ENCODE results near the gene CTF1. TPM values are rescaled to one million over a fixed set of nuclear protein-coding genes. Genes with fewer than 3 reads are reported as not detected.

Gene CTF1
- total RNA-seq, 2 donors from 2014 or later = 6.5 to 7.6 TPM

DNA sequence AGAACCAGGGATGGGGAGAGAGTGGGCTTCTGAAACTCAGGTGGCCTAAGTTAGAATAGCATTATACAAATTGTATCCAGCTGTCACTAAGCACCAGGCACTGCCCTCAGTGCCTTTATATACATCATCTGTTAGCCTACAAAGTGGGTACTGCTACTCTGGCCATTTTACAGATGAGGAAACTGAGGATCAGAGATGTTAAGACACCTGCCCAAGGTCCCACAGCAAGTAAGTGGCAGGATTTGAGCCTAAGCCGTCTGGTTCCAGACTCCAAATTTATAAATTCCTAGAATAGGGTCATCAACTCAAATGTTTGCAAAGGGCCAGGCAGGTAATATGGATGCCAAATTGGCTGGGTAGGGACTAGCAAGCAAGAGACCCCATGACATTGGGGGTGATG lies 54.8 kb downstream of the CTF1 start:
- no peaks in the 10 kb centered on the region for H3K36me3 ChIP-seq
- H3K27me3 ChIP-seq = no peaks in the 10 kb centered on the region
- H3K4me1 ChIP-seq = peaks cover 0 to 52% of the 10 kb centered on the region in 2 donors
- peak overlapping the region; percentile 95 to 96 for H3K27ac ChIP-seq
- DNase-seq (ENCODE audit: low spot score) = no peak
- TF ChIP-seq, protein P1, sequence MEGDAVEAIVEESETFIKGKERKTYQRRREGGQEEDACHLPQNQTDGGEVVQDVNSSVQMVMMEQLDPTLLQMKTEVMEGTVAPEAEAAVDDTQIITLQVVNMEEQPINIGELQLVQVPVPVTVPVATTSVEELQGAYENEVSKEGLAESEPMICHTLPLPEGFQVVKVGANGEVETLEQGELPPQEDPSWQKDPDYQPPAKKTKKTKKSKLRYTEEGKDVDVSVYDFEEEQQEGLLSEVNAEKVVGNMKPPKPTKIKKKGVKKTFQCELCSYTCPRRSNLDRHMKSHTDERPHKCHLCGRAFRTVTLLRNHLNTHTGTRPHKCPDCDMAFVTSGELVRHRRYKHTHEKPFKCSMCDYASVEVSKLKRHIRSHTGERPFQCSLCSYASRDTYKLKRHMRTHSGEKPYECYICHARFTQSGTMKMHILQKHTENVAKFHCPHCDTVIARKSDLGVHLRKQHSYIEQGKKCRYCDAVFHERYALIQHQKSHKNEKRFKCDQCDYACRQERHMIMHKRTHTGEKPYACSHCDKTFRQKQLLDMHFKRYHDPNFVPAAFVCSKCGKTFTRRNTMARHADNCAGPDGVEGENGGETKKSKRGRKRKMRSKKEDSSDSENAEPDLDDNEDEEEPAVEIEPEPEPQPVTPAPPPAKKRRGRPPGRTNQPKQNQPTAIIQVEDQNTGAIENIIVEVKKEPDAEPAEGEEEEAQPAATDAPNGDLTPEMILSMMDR (IDR thresholded peaks at IDR 0.05) = no peak
- H3K9me3 ChIP-seq = no peaks in the 10 kb centered on the region
- no peak overlapping the region for H3K4me3 ChIP-seq

DNA sequence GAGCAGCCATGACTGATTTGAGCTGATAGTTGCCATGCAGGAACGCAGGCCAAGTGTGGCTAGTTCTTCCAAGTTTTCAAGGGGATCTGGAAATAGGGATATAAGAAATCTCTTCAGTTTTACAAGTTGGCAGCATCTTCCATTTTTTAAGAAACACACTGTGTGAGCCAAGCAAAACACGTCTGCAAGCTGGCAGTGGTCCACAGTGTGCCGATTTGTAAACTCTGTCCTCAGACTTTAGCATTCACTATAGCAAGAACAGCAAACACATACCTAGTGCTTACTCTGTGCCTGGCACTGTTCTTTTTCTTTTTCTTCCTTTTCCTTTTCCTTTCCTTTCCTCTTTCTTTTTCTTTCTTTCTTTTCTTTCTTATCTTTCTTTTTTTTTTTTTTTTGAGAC lies 55.3 kb downstream of the CTF1 start:
- TF ChIP-seq, protein P1 (IDR thresholded peaks at IDR 0.05) = no peak
- peak overlapping the region in 1 of 2 donors; percentile 35 for H3K27ac ChIP-seq
- H3K36me3 ChIP-seq = no peaks in the 10 kb centered on the region
- no peak overlapping the region for H3K4me3 ChIP-seq
- no peaks in the 10 kb centered on the region for H3K9me3 ChIP-seq
- peak; percentile 93 for DNase-seq (ENCODE audit: low spot score)
- H3K27me3 ChIP-seq = no peaks in the 10 kb centered on the region
- peaks cover 0 to 57% of the 10 kb centered on the region in 2 donors for H3K4me1 ChIP-seq

DNA sequence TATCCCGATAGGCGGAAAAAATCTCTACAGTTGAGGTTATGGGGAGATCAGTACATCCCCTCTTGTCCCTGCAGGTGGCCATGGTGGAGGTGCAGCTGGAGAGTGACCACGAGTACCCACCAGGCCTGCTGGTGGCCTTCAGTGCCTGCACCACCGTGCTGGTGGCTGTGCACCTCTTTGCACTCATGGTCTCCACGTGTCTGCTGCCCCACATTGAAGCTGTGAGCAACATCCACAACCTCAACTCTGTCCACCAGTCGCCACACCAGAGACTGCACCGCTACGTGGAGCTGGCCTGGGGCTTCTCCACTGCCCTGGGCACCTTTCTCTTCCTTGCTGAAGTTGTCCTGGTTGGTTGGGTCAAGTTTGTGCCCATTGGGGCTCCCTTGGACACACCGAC lies 56.7 kb downstream of the CTF1 start:
- H3K27me3 ChIP-seq = no peaks in the 10 kb centered on the region
- no peak overlapping the region for H3K4me3 ChIP-seq
- DNase-seq (ENCODE audit: low spot score) = no peak
- H3K4me1 ChIP-seq = peaks cover 0 to 56% of the 10 kb centered on the region in 2 donors
- H3K27ac ChIP-seq = no peak overlapping the region
- H3K36me3 ChIP-seq = no peaks in the 10 kb centered on the region
- TF ChIP-seq, protein P1 (IDR thresholded peaks at IDR 0.05) = no peak
- no peaks in the 10 kb centered on the region for H3K9me3 ChIP-seq

MicroRNAs within 50 kb of the gene (microRNA counts, 767-probe panel; counts per million panel counts)
- 0 to 1,790 counts per million in 2 donors for microRNA hsa-miR-762

Small RNAs within 50 kb of the gene (microRNA-seq; reads per million reads assigned to microRNA genes)
- gene MIR4519 (ENCODE audit: borderline number of aligned reads in 2 of 2, borderline replicate concordance in 1 of 2) (0 reads per million in 2 donors), gene MIR762 (ENCODE audit: borderline number of aligned reads in 2 of 2, borderline replicate concordance in 1 of 2) (0 reads per million in 2 donors)

Other genes starting within 250 kb of the CTF1 start
- gene PRR14, start 245.7 kb upstream of the CTF1 start, total RNA-seq = 10 to 100 TPM; 12.3 to 17.3 TPM
- 10 to 100 TPM; 16.5 to 26.3 TPM for gene FBRS, start 238.2 kb upstream of the CTF1 start, total RNA-seq
- 10 to 100 TPM; 22.5 to 25.0 TPM for gene SRCAP, start 197.4 kb upstream of the CTF1 start, total RNA-seq
- gene PHKG2, start 148.2 kb upstream of the CTF1 start, total RNA-seq = 10 to 100 TPM; 16.0 to 22.1 TPM
- under 1 TPM; 0.37 to 0.83 TPM for gene CFAP119, start 134.6 kb upstream of the CTF1 start, total RNA-seq
- gene RNF40, start 134.3 kb upstream of the CTF1 start, total RNA-seq = 10 to 100 TPM; 48.5 to 59.5 TPM
- gene ZNF629, start 109.4 kb upstream of the CTF1 start, total RNA-seq = 10 to 100 TPM; 21.2 to 22.9 TPM
- 10 to 100 TPM; 21.1 to 35.1 TPM for gene BCL7C, start 2.5 kb upstream of the CTF1 start, total RNA-seq
- 1 to 10 TPM; 5.7 to 7.9 TPM for gene FBXL19, start 27.0 kb downstream of the CTF1 start, total RNA-seq
- gene ORAI3, start 52.5 kb downstream of the CTF1 start, total RNA-seq = 10 to 100 TPM; 22.4 to 23.0 TPM
- gene SETD1A, start 61.1 kb downstream of the CTF1 start, total RNA-seq = 1 to 10 TPM; 3.8 to 8.6 TPM
- 1 to 10 TPM; 6.0 to 8.5 TPM for gene HSD3B7, start 88.6 kb downstream of the CTF1 start, total RNA-seq
- 1 to 10 TPM; 1.3 to 2.1 TPM for gene STX1B, start 114.0 kb downstream of the CTF1 start, total RNA-seq
- gene STX4, start 136.9 kb downstream of the CTF1 start, total RNA-seq = 10 to 100 TPM; 17.1 to 23.8 TPM
- 1 to 10 TPM; 7.4 to 9.2 TPM for gene ZNF668, start 177.6 kb downstream of the CTF1 start, total RNA-seq
- gene ZNF646, start 177.8 kb downstream of the CTF1 start, total RNA-seq = 10 to 100 TPM in 1 of 2 donors, 1 to 10 TPM in 1; 6.2 to 10.8 TPM
- gene PRSS53, start 192.3 kb downstream of the CTF1 start, total RNA-seq = under 1 TPM; 0.15 to 0.43 TPM
- gene VKORC1, start 198.2 kb downstream of the CTF1 start, total RNA-seq = 10 to 100 TPM; 64.9 to 71.8 TPM
- gene BCKDK, start 211.8 kb downstream of the CTF1 start, total RNA-seq = 10 to 100 TPM; 52.0 to 62.3 TPM
- 10 to 100 TPM; 58.0 to 64.3 TPM for gene KAT8, start 221.1 kb downstream of the CTF1 start, total RNA-seq
- gene PRSS8, start 239.1 kb downstream of the CTF1 start, total RNA-seq = 1 to 10 TPM in 1 of 2 donors, not detected in 1; 2.4 TPM